GM20431 (cell line): Measurements from ENCODE around the gene TM9SF4.
"Not testable (repeated sequence)": the region's sequence is repeated elsewhere in the genome, so short reads cannot be mapped to it uniquely, and the experiment has no call there.

ENCODE experiments used
- in situ Hi-C: fragments of 300-500 bp; cut with MseI, MboI; formaldehyde crosslinking; loops from one replicate; pipeline ENCODE4 v1.15.0; 2020; ENCODE audit warnings: low sequenced_read_pairs; ENCODE audit not compliant: unreplicated experiment

The TM9SF4 gene

GRCh38 chr20:32153771-32154170 is 44.3 kb downstream of the TM9SF4 start:
- in situ Hi-C loops, result no loop called here

DNA sequence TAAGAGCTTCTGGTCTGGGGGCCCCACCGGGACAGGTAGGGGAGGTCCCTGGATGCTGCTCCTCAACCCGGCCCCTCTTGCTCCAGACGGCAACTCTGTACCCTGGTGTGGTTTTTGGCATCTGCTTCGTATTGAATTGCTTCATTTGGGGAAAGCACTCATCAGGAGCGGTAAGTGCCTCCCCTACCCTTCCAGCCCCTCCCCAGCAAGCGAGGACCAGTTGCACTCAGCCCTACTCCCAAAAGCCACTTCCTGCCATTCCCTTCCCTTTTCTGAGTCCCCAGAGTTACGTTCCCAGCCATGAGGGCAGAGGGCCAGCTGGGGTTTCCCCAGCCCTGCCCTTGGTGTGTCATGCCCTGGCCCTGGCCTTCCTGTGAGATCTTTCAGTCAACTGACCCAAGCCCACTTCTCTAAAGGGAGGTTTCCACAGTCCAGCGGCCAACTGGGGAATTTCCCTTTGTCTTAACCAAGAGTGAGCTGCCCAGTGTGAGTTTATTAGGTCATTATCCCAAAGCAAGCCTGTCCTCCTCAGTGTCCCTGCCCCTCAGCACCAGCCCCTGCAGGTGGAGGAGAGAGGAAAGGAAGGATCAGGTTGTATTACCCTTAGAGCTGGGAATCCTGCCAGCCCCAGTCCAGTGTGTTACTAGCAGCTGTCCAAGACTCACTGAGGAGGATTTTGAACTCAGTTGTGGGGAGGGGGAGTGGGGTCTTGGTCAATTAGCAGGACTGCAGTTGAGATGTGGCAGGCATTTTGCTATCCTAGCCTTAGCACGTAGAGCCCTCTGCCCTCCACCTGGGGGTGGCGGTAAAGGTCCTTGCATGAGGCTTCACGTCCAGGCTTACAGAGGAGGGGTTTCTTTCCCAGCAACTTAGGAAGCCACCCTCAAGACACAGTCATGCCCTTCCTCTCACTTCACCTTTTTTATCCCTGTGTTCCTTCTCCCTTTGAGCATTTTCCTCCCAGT is 45.8 kb downstream of the TM9SF4 start:
- in situ Hi-C loops, result no loop called here

- in situ Hi-C loops, result no loop called here
Observed at GRCh38 chr20:32157611-32158010, 48.1 kb downstream of the TM9SF4 start.

GRCh38 chr20:32158351-32158750 is 48.8 kb downstream of the TM9SF4 start:
- in situ Hi-C loops, result no loop called here

DNA sequence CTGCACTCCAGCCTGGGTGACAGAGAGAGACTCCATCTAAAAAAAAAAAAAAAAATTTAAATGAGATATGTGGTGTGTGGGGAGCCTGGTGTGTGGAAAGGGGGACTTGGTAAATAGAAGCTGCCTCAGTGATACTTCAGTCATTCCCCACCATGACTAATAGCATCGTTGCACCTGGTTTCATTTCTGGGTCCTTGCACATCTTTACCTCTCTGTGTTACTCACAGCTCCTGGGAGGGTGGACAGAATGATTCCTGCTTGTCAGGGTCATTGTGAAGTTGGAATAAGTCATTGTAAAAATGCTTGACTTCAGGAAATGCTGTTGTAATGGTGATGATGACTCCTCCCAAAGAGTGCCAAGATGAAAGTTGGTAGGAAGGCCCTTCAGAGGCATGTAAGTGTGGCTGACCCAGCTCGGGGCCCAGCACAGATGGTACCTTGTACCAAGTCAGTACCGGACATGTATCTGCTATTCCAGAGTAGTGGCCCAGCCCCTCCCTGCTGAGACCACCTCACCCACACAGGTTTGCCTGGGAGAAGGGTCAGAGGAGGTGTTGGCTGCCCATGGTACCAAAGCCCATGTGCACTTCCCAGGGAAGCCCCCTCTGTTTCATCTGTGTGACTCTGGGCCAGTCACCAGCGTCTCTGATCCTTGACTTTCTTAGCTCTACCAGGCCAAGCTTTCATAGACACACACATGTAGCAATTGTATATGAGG is 49.6 kb downstream of the TM9SF4 start:
- in situ Hi-C loops, result no loop called here

DNA sequence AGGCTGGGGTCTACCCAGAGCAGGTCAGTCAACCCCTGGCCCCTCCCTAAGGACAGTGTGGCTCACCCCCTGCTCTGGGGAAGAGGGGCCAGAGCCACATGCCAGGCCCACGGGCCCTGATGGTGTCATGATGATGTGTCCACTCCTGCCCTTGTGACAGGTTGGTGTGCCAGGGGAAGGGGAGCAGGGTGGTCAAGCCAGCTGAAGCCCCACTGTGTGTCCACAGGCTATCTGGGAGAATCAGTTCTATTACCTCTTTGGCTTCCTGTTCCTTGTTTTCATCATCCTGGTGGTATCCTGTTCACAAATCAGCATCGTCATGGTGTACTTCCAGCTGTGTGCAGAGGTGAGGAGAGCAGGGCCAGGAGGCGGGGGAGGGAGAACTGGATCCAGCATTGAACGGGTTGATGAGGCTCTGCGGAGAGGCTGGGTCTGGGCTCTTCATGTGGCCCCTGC is 50.3 kb downstream of the TM9SF4 start:
- in situ Hi-C loops, result no loop called here

DNA sequence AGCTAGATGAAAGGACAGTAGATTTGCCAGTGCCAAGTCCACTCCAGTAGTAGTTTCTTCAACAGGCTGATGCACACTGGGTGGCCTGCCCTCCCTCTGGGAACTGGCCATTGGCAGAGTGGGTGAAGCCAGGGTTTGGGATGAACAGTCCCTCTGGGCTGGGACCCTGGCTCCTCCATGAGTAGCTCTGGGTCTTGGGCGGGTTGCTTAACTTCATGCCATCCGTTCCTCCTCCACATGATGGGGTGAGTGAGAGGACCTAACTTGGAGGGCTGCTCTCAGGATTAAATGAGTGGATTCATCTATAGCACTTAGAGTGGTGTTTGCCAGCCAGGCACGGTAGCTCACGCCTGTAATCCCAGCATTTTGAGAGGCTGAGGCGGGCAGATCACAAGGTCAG is 50.8 kb downstream of the TM9SF4 start:
- in situ Hi-C loops, result no loop called here

DNA sequence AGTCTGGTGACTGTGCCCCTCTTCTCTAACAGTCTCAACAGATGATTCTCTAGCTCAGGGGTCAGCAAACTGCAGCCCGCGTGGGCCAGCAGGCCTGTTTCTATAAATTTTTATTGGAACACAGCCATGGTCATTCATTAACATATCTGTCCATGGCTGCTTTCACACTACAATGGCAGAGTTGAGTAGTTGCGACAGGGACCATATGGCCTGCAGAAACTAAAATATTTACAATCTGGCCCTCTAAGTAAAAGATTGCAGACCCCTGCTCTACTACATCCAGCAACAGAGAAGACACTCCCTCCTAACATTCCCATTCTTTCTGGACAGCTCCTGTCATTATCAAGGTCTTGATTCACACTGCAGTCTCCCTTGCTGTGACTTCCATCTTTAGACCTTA is 52.8 kb downstream of the TM9SF4 start:
- in situ Hi-C loops, result no loop called here

DNA sequence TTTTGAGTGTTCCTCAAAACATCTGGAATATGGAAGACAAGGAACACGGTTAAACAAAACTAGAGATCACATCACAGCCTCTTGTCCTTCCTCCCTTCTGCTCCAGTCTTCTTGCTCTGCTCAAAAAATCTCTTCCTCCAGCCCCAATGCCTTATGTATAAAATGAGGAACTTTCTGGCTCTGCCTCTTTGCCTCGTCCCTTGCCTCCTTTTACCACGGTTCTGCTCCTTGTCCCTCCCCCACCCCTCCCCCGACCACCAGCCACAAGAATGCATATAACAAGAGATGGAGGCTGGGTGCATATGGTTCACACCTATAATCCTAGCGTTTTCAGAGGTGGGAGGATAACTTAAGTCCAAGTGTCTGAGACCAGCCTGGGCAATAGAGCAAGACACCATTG is 54.4 kb downstream of the TM9SF4 start:
- in situ Hi-C loops, result no loop called here

- in situ Hi-C loops, result no loop called here
Observed at GRCh38 chr20:32164984-32165735, 55.6 kb downstream of the TM9SF4 start.

DNA sequence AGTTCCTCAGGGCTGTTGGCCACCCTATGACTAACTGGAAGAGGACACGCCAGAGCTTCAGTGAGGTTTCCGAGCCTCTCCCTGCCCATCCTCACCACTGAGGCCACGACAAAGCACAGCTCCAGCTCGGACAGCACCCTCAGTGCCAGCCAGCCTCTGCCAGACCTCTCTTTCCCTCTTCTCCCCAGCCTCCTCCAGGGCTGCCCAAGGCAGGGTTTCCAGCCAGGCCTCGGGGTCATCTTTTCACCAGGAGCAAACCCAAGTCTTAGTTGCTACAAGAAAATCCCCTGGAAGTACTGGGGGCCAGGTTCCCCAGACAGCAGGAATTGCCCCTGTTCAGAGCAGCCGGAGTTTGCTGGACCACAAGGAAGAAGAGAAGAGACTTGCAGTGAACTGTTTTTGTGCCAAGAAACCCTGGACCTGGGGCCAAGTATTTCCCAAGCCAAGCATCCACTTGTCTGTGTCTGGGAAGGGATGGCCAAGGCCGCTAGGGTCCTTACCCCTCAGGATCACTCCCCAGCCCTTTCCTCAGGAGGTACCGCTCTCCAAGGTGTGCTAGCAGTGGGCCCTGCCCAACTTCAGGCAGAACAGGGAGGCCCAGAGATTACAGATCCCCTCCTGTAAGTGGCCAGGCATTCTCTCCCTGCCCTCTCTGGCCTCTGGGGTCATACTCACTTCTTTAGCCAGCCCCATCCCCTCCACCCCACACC is 56.5 kb downstream of the TM9SF4 start:
- in situ Hi-C loops, result no loop called here

DNA sequence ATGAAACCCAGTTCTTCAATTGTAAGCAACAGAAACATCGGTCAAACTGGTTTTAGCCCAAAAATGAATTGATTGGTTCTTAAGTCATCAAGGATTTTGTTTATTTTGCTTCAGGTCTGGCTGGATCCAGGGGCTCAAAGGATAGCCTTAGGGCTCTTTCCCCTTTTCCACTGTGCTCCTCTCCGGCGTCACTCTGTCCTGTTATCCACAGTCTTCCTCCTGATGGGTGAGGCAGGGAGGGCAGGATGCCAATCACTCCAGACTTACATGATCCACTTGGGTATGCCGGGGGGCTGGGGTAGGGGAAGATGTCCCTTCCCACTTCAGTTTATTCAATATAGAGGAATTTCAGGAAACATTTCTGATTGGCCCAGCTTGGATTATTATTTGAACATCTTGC is 58.0 kb downstream of the TM9SF4 start:
- in situ Hi-C loops, result no loop called here

- in situ Hi-C loops, result no loop called here
Observed at GRCh38 chr20:32168184-32168910, 58.8 kb downstream of the TM9SF4 start.

DNA sequence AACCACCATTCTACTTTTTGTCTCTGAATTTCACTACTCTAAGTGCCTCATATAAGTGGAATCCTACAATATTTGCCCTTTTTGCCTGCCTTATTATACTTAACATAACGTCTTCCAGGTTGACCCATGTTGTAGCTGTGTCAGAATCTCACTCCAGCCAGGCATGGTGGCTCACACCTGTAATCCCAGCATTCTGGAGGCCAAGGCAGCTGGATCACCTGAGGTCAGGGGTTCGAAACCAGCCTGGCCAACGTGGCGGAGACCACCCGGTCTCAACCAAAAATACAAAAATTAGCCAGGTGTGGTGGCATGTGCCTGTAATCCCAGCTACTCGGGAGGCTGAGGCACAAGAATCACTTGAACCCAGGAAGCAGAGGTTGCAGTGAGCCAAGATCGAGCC is 68.2 kb downstream of the TM9SF4 start:
- in situ Hi-C loops, result not testable (repeated sequence)

DNA sequence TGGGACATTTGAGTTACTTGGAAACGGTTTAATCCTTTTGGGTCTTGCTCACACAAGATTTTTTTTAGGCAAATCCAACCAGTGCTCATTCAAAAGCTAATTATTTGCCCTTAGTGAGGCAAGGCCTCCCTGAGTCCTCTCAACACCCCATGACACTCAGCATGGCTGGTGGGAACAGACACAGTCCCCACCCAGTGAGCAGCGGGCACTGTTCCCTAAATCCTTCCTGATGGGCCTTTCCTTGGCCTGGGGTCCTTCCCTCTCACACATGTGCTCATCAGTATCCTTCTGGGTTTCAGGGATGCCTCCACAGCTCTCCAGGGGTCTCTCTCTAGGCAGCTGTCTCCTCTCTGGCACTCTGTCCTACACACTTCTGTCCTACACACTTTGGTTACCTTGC is 70.0 kb downstream of the TM9SF4 start:
- in situ Hi-C loops, result no loop called here

DNA sequence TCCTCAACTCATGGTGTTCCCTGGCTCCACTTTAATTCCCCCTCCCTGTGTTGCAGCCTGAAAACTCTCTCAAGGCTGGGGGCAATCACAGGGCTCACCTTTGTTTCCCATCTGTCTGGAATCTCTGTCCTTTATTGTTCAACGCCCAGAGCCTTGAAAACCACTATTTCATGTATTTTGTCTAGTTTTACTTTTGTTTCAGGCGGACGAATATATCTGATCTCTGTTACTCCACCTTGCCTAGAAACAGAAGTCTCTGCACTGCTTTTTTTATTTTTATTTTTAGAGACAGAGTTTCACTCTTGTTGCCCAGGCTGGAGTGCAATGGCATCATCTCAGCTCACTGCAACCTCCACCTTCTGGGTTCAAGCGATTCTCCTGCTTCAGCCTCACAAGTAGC is 70.4 kb downstream of the TM9SF4 start:
- in situ Hi-C loops, result no loop called here

- in situ Hi-C loops, result no loop called here
Observed at GRCh38 chr20:32181606-32182005, 72.1 kb downstream of the TM9SF4 start.

GRCh38 chr20:32183947-32184635 is 74.6 kb downstream of the TM9SF4 start:
- in situ Hi-C loops, result no loop called here
